Skeletal muscle tissue (tissue), 4 donors: ENCODE results near the gene SPSB1. TPM values are rescaled to one million over a fixed set of nuclear protein-coding genes. Genes with fewer than 3 reads are reported as not detected.

ENCODE experiments used
- H3K27ac ChIP-seq: one replicate; pipeline ENCODE4 v1.7.0; 2013; ENCODE audit warnings: mild to moderate bottlenecking, low read depth, low read length, inconsistent platforms
- H3K27me3 ChIP-seq, 3 donors: one replicate each; pipeline ENCODE4 v1.7.0; 2013; ENCODE audit warnings: low read length in 3 of 3; ENCODE audit not compliant: control insufficient read depth in 3 of 3, insufficient read depth in 3 of 3
- H3K36me3 ChIP-seq, 3 donors: one replicate each; pipeline ENCODE4 v1.7.0; 2013; ENCODE audit warnings: low read length in 3 of 3; ENCODE audit not compliant: control insufficient read depth in 3 of 3, insufficient read depth in 3 of 3
- H3K4me1 ChIP-seq, 3 donors: one replicate each; pipeline ENCODE4 v1.7.0; 2013; ENCODE audit warnings: low read length in 3 of 3, mild to moderate bottlenecking in 3 of 3; ENCODE audit not compliant: control insufficient read depth in 3 of 3, insufficient read depth in 3 of 3
- H3K4me3 ChIP-seq, 3 donors: one replicate each; pipeline ENCODE4 v1.7.0; 2013; ENCODE audit warnings: low read length in 3 of 3
- H3K9ac ChIP-seq, 3 donors: one replicate each; pipeline ENCODE4 v1.7.0; 2013; ENCODE audit warnings: low read length in 3 of 3, mild to moderate bottlenecking in 3 of 3, moderate library complexity in 2 of 3, low read depth in 1 of 3
- H3K9me3 ChIP-seq, 3 donors: one replicate each; pipeline ENCODE4 v1.7.0; 2013; ENCODE audit warnings: low read length in 3 of 3; ENCODE audit not compliant: control insufficient read depth in 3 of 3
- total RNA-seq: library from RNA; depleted of rRNA; stranded (reverse); fragments of >200 nt; gene quantifications from one replicate; pipeline ENCODE4 v1.2.3, GENCODE V29; 2014
- donor health status: Osteomylitis.

SPSB1 gene
- total RNA-seq, 1 donor from 2014 or later, result 6.3 TPM

DNA sequence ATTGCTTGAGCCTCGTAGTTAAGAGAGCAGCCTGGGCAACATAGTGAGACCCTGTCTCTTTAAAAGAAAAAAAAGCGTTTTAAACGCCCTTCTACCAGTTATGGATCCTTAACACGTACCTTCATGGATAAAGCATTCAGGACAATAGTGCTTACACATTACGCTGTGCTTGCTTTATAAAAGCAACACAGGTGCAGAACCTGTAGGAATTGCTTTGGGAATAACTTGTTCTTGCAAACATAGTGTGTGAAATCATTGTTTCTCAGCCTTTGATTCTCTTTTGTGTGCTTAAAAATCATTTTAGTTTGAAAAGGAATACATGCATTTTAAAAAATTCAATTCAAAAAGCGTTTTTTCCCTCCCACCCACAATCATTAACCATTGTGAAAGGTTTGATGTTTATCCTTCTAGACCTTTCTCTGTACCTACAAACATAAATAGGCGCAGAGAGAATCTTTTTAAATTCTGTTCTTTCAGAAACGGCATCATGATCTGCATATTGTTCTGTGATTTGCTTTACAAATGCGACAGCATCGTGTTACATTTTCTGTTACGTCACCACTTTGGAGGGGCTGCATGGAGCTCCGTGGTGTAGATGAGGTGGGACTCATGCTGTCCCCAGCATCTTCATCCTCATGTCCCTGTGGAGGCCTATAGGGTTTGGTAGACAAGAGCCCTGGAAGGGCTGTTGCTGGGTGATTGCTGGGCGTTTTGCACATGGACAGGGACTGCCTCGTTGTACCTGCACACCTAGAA, 54.6 kb downstream of the SPSB1 start:
- Histone ChIP-seq H3K9ac (no peak overlapping the region), H3K9me3 (no peaks in the 10 kb centered on the region), H3K27me3 (no peaks in the 10 kb centered on the region), H3K36me3 (no peaks in the 10 kb centered on the region), H3K4me3 (no peak overlapping the region), H3K4me1 (peaks cover 21 to 29% (median 28%) of the 10 kb centered on the region in 3 donors), H3K27ac (no peak overlapping the region)

- peaks cover 17 to 26% (median 25%) of the 10 kb centered on the region in 3 donors for H3K4me1 ChIP-seq
- no peak overlapping the region for H3K4me3 ChIP-seq
- H3K9ac ChIP-seq, result no peak overlapping the region
- H3K27ac ChIP-seq, result no peak overlapping the region
- H3K27me3 ChIP-seq, result no peaks in the 10 kb centered on the region
- H3K36me3 ChIP-seq, result no peaks in the 10 kb centered on the region
- H3K9me3 ChIP-seq, result no peaks in the 10 kb centered on the region
Measured at GRCh38 chr1:9349331-9349851, 56.7 kb downstream of the SPSB1 start.

- Histone ChIP-seq H3K36me3 (no peaks in the 10 kb centered on the region), H3K9me3 (no peaks in the 10 kb centered on the region), H3K27me3 (no peaks in the 10 kb centered on the region), H3K4me3 (no peak overlapping the region), H3K4me1 (peaks cover 9 to 18% (median 16%) of the 10 kb centered on the region in 3 donors), H3K9ac (no peak overlapping the region), H3K27ac (no peak overlapping the region)
Measured at GRCh38 chr1:9350013-9350908, 57.6 kb downstream of the SPSB1 start.

DNA sequence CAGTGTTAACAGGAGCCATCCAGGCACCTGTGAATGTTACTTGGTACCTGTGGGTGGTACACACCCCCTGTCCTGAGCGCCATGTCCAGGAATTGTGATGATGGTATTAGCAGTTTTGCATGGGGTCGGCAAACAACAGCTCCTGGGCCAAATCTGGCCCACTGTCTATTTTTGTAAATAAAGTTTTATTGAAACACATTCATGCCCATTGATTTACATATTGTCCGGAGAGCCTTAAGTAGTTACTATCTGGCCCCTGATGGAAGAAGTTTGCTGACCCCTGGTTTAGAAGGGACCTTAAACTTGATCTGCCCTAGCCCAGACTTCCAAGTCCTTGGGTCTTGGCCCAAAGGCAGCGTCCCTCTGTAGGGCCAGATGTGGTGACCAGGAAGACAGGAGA, 58.3 kb downstream of the SPSB1 start:
- H3K27ac ChIP-seq, result no peak overlapping the region
- peaks cover 3 to 6% (median 5%) of the 10 kb centered on the region in 3 donors for H3K36me3 ChIP-seq
- H3K9ac ChIP-seq, result no peak overlapping the region
- peaks cover 9 to 16% (median 15%) of the 10 kb centered on the region in 3 donors for H3K4me1 ChIP-seq
- H3K4me3 ChIP-seq, result no peak overlapping the region
- no peaks in the 10 kb centered on the region for H3K27me3 ChIP-seq
- H3K9me3 ChIP-seq, result no peaks in the 10 kb centered on the region

DNA sequence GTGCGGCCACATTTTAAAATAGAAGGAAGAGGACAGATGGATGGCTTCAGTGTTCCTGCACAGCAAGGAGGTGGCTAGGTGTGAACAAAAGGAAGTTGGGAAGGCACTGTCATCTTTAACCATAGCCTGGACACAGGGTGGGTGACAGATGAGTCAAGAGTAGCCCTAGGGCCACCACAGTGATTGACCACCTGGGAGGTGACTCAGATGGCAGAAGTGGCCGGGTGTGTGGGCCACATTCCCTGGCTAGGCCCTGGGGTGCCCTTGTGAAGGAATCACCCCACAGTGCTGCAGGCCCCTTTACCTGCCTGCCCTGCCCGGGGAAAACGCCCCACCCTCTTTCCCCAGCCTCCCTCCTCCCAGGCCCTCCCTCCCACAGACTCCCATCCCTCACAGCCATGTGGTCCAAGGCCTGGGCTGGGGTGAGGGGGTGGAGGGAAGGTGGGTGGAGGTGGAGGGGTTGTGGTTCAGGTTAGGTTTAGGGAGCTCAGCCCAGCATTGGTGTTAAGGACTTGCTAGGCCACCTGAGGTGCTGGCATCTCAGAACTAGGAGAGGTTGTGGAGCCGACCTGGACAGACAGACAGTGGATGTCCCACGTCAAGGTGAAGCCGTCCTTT, 59.1 kb downstream of the SPSB1 start:
- Histone ChIP-seq H3K9ac (no peak overlapping the region), H3K27ac (no peak overlapping the region), H3K27me3 (no peaks in the 10 kb centered on the region), H3K4me3 (no peak overlapping the region), H3K36me3 (peaks cover 10 to 12% (median 11%) of the 10 kb centered on the region in 3 donors), H3K9me3 (no peaks in the 10 kb centered on the region), H3K4me1 (peaks cover 9 to 16% (median 15%) of the 10 kb centered on the region in 3 donors)

GRCh38 chr1:9352377-9353134, 59.9 kb downstream of the SPSB1 start:
- H3K4me3 ChIP-seq, result no peak overlapping the region
- H3K27ac ChIP-seq, result no peak overlapping the region
- no peaks in the 10 kb centered on the region for H3K27me3 ChIP-seq
- peaks cover 9 to 16% (median 15%) of the 10 kb centered on the region in 3 donors for H3K4me1 ChIP-seq
- H3K36me3 ChIP-seq, result peaks cover 13 to 15% (median 14%) of the 10 kb centered on the region in 3 donors
- no peaks in the 10 kb centered on the region for H3K9me3 ChIP-seq
- H3K9ac ChIP-seq, result no peak overlapping the region

GRCh38 chr1:9355503-9355902, 62.8 kb downstream of the SPSB1 start:
- no peak overlapping the region for H3K9ac ChIP-seq
- no peaks in the 10 kb centered on the region for H3K27me3 ChIP-seq
- H3K4me1 ChIP-seq, result peaks cover 1 to 9% (median 2%) of the 10 kb centered on the region in 3 donors
- H3K9me3 ChIP-seq, result no peaks in the 10 kb centered on the region
- H3K36me3 ChIP-seq, result peaks cover 17 to 26% (median 21%) of the 10 kb centered on the region in 3 donors
- no peak overlapping the region for H3K4me3 ChIP-seq
- no peak overlapping the region for H3K27ac ChIP-seq

GRCh38 chr1:9356021-9356420, 63.3 kb downstream of the SPSB1 start:
- Histone ChIP-seq H3K27ac (no peak overlapping the region), H3K9me3 (no peaks in the 10 kb centered on the region), H3K4me1 (peaks cover 0 to 9% (median 0%) of the 10 kb centered on the region in 3 donors), H3K27me3 (no peaks in the 10 kb centered on the region), H3K4me3 (no peak overlapping the region), H3K36me3 (peaks cover 17 to 26% (median 21%) of the 10 kb centered on the region in 3 donors), H3K9ac (no peak overlapping the region)

DNA sequence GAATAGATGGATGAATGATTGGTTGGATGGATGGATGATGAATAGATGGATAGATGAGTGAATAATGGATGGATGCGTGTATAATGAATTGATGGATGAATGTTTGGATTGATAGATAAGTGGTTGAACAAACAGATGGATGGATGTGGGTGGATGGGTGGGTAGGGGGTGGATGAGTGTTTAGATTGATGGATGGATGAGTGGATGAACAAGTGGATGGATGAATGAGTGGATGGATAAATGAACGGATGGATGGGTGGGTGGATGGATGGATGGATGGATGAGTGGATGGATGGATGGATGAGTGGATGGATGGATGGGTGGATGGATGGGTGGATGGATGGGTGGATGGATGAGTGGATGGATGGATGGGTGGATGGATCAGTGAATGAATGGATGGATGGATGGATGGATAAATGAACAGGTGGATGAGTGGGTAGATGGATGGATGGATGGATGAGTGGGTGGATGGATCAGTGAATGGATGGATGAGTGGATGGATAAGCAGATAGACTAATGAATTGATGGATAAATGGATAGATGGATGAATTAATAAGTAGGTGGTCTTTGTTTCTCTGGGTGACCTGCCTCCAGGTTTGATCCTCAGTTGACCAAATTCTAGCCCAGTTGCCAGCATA, 64.3 kb downstream of the SPSB1 start:
- H3K27me3 ChIP-seq, result no peaks in the 10 kb centered on the region
- H3K27ac ChIP-seq, result no peak overlapping the region
- H3K36me3 ChIP-seq, result peaks cover 17 to 26% (median 21%) of the 10 kb centered on the region in 3 donors
- H3K4me3 ChIP-seq, result no peak overlapping the region
- no peaks in the 10 kb centered on the region for H3K9me3 ChIP-seq
- H3K4me1 ChIP-seq, result peaks cover 3 to 12% (median 7%) of the 10 kb centered on the region in 3 donors
- no peak overlapping the region for H3K9ac ChIP-seq
